Fibroblast of skin of back (primary cell): ENCODE results near the gene RNF222.
A peak's percentile ranks its signal among the peaks of the same experiment; 100 is the strongest.
"Not testable (repeated sequence)": the region's sequence is repeated elsewhere in the genome, so short reads cannot be mapped to it uniquely, and the experiment has no call there.

Experiments
- DNase-seq: peaks from one replicate; pipeline ENCODE4 v3.0.0-alpha.2; 2013

The RNF222 gene

DNA sequence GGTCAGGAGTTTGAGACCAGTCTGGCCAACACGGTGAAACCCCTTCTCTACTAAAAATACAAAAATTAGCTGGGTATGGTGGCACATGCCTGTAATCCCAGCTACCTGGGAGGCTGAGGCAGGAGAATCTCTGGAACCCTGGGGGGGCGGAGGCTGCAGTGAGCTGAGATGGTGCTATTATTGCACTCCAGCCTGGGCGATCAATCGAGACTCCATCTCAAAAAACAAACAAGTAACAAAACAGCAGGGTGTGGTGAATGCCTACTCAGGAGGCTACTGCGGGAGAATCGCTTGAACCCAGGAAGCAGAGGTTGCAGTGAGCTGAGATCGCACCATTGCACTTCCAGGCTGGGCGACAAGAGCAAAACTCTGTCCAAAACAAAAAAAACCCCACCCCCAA lies 19.5 kb downstream of the RNF222 start:
- not testable (repeated sequence) for DNase-seq

DNA sequence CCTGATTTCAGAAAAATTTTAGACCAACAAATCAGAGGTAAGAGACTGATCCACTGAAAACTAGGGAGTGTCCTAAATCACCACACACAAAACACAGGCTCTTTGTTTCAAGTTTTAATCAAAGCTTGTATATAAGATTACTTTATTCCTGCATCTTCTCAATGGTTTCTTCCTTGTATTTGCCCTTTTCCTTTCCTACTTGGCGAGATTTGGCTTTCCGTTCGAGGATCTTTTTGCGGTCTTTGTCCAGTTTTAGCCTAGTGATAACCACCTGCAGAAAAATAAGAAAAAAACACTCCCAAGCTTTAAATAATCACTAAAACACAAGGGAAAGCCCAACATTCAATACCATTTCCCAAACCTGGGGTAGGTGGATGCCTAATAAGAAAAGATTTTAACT lies 20.2 kb downstream of the RNF222 start:
- no peak for DNase-seq

DNA sequence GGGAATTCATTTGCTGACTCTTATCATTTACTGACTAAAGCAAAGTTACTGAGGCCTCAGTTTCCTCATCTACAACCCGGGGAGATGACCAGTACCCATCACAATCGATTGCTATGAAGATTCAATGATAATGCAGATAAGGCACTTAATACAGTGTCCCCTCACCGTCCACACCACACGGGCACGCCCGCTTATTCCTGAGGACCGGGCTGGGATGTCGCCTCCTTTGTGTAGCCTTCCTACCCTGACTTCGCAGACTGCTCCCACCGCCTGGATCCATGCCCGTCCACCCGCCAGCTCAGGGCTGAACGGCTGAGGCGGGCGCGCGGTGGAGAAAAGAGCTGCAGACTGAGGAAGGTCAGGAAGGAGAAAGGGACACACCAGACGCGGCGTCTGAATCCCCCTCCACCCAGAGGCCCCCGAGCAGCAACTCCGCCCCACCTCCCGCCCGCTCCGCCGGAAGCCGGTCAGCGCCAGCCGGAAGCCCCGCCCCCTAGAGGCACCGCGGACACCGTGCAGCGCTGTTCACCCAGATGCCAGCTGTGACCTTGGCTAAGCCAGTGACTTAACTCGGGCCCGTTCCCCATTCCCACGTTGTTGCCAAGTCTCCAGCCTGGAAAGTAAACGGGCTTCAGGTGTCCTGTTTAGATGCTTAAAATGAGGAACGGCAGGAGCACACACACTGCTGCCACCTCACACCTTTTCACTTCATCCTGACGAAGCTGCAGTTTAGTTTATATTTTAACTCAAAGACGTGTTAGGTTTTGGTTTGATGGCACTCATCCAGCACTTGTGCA lies 21.2 kb downstream of the RNF222 start, which contains the start of gene KRABD2:
Gene KRABD2, minus strand, starts transcription at position 434 of the 797 bp plus-strand sequence.
- peak; percentile 82 for DNase-seq

DNA sequence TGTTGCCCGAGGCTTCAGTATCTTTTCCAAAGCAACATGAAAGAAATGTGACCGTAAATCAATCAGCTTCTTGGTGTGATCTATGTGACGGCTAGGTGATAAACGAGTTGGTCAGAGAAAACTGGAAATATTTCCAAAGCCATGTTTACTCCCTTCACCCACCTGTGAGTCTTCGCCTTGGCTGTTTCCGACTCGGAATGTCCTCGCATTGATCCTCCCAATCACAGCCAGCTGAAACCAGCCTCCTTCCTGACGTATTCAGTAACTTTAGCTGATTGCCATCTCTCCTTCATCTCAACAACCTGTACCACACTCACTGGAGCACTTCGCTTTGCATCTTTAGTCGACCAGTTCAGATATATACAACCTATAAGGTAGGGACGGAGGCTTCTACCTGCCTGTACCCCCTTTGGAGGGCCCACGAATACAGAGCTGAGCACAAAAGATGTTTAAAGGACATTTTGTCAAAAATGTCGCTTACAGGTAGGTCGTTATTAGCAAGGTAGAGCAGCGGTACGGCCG lies 21.8 kb downstream of the RNF222 start:
- no peak for DNase-seq

- not testable (repeated sequence) for DNase-seq
These were observed 23.8 kb downstream of the RNF222 start for GRCh38 chr17:8373856-8374255.

- no peak for DNase-seq
These were observed 25.2 kb downstream of the RNF222 start for GRCh38 chr17:8372422-8372821.

DNA sequence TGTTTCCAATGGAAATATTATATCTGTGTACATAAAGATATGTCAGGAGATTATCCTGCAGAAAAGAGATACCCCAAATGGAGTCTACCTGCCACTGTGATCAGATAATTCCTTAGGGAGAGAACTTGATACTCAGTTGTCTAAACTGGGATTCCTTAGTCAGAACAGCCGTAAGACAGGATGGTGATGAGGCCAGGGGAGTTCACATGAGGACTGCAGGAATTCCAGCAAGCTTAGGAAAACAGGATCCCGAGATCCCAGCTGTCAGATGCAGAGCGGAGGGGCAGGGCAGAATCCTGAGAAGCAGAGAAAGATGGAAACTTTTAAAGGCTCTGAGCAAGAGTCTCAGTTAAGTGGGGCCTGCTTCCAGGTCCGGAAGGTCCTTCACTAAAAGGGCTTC lies 25.8 kb downstream of the RNF222 start:
- DNase-seq = peak; percentile 23

GRCh38 chr17:8369944-8370343 lies 27.7 kb downstream of the RNF222 start:
- no peak for DNase-seq

DNA sequence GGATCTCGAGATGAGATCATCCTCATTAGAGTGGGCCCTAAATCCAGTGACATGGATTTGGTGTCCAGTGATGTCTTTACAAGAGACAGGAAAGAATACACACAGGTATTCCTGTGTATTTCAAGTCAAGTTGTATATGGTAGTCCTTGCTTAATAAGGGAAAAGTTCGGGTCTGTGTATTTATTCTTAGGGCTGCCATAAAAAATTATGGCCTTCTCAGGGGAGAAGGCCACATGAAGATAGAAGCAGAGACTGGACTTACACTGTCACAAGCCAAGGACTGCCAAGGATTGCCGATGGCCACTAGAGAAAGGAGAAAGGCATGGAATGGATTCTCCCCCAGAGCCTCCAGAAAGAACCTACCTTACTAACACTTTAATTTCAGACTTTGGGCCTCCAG lies 29.4 kb downstream of the RNF222 start:
- no peak for DNase-seq

DNA sequence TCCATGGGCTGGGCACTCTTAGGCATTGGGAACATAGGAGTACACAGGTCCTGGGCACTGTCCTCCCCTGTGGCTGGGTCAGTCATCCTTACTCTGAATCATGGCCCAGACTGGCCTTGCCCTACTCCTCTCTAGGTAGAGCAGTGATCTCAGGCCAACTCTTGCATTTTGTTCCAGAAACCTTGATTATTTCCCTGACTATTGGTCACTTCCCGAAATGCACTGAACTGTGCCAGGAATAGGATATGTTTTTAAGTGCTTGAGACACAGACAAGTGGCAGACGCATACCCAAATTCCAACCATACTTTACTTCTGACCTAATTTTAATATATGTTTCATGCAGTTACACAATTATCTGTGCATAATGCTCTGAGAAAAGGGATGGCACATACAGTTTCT lies 31.4 kb downstream of the RNF222 start:
- DNase-seq = peak; percentile 88

GRCh38 chr17:8365143-8365542 lies 32.5 kb downstream of the RNF222 start:
- peak; percentile 37 for DNase-seq

DNA sequence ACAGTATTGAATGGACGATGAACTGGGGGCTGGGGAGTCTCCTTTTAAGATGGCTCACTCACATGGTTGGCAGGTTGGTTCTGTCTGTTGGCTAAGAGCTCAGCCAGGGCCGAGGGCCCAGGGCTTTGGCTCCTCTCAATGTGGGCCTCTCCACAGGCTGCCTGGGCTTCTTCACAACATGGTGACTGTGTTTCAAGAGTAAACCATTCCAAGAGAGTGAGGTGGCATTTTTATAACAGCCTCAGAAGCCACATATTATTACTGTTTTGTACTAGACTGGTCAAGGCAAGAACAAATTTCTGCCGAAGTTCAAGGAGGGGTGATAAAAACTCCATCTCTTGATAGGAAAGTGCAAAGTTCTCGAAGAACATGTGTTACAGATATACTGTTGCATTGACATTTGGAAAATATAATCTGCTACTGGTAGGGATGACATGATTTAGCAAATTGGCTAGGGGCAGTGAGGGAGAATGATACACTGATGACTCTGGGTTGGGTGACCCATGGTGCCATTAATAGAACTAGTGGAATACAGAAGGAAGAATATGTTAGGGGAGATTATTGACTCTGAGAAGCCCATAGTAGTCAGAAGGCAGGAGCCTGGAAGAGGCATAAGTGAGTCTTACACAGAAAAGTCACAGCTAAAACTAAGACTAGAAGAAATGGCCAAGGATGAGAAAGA lies 34.8 kb downstream of the RNF222 start:
- peak; percentile 39 for DNase-seq

DNA sequence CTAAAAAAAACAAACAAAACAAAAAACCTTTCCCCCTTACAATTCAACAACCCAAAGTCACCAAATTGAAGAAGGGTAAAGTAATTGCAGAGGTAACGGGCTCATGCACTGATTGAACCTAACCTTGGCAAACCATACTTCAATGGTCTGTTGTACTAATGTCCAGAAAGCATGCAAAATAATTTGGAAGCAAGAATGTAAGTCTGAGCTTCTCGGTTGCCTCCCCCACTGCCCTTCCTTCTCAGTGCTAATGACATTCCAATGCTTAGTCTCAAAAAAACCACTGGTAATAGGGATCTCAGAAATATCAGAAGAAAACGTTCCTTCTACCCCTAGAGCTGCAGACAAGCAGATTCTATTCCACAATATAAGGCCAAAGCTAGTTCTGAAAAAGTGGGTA lies 36.9 kb downstream of the RNF222 start:
- DNase-seq = no peak

- no peak for DNase-seq
These were observed 37.4 kb downstream of the RNF222 start for GRCh38 chr17:8360260-8360659.

DNA sequence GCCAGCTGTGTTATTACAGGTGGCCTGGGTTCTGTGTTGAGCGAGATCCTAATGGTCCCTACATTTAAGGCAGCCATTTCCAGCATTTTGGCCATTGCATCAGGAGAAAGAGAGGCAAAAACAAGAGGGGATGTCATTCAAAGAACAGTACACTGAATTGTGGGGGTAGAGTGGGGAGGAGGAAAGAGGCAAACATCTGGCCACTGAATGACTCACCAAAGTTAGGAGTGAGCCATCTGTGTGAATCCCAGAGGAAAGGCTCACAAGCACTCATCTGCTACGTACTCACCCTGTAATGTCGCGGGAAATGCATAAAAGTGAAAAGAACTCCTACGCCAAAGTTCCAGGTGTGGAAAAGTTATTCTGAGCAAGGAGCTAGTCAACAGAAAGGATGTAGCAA lies 37.9 kb downstream of the RNF222 start:
- peak; percentile 84 for DNase-seq

DNA sequence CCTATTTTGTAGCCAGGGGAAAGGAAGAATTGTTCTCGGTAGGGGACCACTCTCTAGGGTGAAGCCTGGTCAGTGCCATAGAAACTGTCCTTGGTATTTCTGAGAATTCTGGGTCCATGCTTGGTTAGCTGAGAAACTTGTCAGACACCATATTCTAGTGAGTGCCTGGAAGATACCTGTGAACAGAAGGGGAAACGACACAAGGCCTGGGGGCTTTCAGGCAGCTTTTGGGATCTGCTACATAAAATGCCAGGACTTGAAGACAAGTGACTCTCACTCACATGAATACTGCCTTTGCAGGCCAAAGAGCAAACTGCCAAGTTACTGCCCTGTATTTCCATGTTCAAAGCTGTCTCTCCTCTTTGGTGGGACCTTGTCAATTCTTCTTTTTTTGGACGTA lies 39.7 kb downstream of the RNF222 start:
- DNase-seq = no peak

GRCh38 chr17:8354236-8354635 lies 43.4 kb downstream of the RNF222 start:
- no peak for DNase-seq

- no peak for DNase-seq
These were observed 43.9 kb downstream of the RNF222 start for GRCh38 chr17:8353736-8354135.

DNA sequence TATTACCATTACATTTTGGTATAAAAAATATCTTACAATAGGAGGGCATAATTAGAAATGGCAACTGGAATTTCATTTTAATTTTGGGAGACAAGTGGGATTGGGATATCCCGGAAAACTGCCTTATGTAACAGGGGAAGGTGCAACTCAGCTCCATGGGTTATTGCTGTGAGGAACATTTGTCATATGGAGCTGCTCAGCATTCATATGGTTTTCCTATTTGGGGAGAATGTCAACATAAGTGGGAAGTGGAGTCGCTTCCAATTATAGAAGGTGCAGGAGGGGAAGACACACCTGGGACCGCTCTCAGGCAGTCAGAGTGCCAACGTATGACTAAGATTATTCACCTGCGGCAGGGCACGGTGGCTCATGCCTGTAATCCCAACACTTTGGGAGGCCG lies 47.3 kb downstream of the RNF222 start:
- no peak for DNase-seq

DNA sequence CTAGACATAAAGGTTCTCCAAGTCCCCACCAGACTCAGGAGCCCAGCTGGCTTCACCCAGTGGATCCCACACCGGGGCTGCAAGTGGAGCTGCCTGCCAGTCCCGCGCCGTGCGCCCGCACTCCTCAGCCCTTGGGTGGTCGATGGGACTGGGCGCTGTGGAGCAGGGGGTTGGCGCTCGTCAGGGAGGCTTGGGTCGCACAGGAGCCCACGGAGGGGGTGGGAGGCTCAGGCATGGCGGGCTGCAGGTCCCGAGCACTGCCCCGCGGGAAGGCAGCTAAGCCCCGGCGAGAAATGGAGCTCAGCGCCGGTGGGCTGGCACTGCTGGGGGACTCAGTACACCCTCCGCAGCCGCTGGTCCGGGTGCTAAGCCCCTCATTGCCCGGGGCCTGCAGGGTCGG lies 50.6 kb downstream of the RNF222 start:
- not testable (repeated sequence) for DNase-seq

- no peak for DNase-seq
These were observed 51.5 kb downstream of the RNF222 start for GRCh38 chr17:8345951-8346665.

DNA sequence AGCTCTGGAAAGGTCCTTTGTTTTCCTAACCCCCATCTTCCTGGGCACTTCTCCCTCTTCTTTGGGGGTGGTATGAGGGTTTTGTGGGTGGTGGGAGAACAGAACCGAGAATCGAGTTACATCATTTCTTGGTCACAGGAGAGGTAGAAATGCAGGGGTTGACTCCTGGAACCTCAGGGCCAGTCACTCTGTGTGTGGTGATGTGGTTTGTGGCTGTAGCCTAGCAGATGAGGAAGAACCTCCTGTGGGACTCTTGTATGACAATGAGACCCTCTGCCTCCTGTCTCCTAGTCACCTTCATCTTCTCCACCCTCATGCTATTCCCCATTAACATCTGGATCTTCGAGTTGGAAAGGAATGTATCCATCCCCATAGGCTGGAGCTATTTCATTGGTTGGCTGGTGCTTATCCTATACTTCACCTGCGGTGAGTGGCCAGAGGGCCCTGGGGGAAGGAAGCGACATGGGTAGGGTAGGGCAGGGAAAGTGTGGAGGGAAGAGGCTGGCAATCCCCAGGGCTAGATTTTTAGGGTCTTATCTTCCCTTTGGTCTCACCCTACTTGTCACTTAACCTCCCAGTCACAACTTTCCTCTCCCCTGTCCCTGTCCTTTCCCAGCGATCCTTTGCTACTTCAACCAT lies 52.5 kb downstream of the RNF222 start:
- no peak for DNase-seq

DNA sequence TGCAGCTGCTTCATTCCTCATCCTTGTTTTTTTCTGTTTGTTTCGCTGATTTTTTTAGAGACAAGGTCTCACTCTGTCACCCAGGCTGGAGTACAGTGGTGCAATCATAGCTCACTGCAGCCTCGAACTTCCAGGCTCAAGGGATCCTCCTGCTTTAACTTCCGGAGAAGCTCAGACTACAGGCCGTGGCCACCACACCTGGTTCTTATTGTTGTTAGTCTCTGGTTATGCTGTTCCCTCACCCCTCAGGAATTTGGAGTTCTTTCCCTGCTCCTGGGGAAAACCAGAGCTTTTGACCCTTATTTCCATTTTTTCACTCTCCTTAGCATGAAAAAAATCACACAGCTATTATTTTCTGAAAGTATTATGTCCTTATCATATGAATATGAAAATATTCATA lies 56.2 kb downstream of the RNF222 start:
- DNase-seq = no peak
